Stimulated activated CD4-positive, alpha-beta T cell treated with anti-CD3 and anti-CD28 coated beads, Interleukin-4, amount 100 ng/mL, for 1 hour (primary cell): Measurements from ENCODE around the gene PCCB.
"Not testable (repeated sequence)": the region's sequence is repeated elsewhere in the genome, so short reads cannot be mapped to it uniquely, and the experiment has no call there.

Source experiments
- DNase-seq: peaks from one replicate; pipeline ENCODE4 v3.0.0-alpha.2; 2020

The PCCB gene

GRCh38 chr3:136250059-136250902 lies at the start of gene PCCB:
Gene PCCB, plus strand, starts transcription at chr3:136250340. Its CDS starts 36 bp downstream, at chr3:136250376.
- DNase-seq, result peak; percentile 93

GRCh38 chr3:136207489-136208115 lies 42.5 kb upstream of the PCCB start:
- no peak for DNase-seq

- no peak for DNase-seq
Measured at GRCh38 chr3:136209921-136210320, 40.2 kb upstream of the PCCB start.

DNA sequence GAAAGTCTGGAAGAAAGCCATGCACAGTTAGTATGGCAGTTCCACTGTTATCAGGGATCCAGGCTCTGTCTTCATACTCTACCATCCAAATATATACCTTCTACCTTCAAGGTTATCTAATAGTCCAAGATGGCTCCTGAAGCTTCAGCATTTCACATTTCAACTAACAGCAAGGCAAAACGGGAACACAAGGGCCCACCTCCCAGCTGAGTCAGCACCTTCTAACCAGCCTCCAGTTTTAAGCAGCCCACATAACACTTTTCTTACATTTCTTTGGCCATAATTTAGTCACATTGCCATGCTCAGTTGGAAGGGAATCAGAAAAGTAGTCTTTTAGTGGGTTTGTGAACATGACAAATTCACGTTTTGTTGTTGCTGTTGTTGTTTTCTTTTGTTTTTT lies 38.6 kb upstream of the PCCB start:
- DNase-seq, result no peak

DNA sequence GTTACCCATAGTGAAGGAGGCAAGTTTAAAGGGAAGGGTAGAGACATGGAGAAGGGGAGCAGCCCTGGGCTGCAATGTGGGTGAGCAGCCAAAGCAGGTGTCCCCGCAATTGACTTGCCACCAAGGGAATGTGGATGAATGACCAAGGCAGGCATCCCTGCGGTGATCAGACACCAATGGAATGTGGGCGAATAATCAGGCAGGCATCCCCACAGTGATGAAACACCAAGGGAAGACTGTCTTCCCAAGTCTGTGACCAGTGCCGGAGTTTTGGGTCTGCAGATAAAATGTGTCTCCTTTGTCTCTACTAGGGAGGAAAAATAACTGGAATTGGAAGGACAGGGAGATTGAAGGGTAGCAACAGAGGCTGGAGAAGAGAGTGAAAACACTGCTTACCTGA lies 27.4 kb upstream of the PCCB start:
- not testable (repeated sequence) for DNase-seq

GRCh38 chr3:136232413-136232812 lies 17.7 kb upstream of the PCCB start:
- DNase-seq, result no peak

DNA sequence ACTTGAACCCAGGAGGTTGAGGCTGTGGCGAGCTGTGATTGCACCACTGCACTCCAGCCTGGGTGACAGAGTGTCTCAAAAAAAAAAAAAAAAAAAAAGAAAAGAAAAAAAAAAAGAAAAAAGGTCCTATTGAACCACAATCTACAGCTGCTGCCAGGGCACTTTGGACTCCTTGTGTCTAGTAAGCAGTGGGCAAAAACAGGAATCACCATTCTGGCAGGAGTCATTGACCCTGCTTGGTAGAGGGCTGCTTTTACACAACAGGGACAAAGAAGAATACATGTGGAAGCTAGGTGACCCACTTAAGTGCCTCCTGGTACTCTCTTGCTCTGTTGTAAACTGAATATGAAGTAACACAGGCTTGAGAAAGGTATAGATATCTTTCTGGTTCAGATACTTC lies 14.6 kb upstream of the PCCB start:
- no peak for DNase-seq

- no peak for DNase-seq
Measured at GRCh38 chr3:136236109-136236508, 14.0 kb upstream of the PCCB start.

GRCh38 chr3:136237103-136237502 lies 13.0 kb upstream of the PCCB start:
- DNase-seq, result no peak

- no peak for DNase-seq
Measured at GRCh38 chr3:136237961-136238649, 12.0 kb upstream of the PCCB start.

DNA sequence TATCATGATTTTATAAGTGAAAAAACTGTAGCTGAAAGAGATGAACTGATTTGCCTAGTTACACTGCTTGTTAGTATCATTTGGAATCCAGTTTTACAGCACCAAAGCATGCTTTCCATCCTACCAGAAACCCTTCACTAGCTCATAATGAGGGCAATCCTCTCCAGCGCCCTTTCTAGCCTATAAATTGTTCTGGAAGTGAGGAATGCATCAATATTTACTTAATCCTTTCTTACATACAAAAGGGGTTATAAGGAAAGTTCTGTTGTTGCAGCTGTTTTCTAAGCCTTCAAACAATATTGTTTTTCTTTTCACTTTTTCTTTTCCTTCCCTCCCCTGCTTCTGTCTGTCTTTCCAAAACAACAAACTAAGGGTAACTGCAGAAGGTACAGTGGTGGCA lies 11.0 kb upstream of the PCCB start:
- DNase-seq, result no peak

DNA sequence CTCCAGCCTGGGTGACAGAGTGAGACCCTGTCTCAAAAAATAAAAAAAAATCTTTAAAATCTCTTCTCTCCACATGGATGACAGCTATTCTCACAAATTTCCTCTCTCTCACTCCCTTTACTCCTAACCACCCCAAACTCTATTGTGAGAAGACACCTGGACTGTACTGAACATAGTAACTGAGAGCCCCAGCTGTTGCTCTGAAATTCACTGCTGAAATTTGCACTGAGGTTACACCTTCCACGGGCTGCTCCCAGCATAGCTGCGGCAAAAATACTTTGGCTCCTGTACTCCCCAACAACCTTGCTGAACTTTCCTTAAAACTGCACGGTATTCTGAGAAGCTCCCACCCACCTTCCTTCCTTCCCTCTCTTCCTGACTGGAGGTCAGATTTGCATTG lies 4.4 kb upstream of the PCCB start:
- DNase-seq, result no peak

DNA sequence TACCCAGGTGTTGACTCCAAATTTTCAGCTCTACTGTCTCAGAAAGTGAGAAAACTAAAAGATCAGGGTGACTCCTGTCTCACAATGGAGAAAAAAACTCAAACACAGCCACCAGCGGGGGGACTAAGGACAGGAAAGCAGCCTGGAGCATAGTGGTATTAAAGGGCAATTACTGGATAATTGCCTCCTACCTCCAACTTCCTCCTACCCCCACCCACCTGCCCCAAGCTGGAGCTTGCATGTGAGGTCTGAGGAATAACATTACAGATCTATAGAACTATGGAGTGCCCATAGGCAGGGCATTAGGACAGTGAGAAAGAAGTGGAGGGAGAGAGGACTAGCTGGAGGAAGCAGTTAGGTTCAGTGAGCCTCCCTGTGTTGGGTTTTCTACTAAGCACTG lies 2.7 kb upstream of the PCCB start:
- DNase-seq, result no peak

DNA sequence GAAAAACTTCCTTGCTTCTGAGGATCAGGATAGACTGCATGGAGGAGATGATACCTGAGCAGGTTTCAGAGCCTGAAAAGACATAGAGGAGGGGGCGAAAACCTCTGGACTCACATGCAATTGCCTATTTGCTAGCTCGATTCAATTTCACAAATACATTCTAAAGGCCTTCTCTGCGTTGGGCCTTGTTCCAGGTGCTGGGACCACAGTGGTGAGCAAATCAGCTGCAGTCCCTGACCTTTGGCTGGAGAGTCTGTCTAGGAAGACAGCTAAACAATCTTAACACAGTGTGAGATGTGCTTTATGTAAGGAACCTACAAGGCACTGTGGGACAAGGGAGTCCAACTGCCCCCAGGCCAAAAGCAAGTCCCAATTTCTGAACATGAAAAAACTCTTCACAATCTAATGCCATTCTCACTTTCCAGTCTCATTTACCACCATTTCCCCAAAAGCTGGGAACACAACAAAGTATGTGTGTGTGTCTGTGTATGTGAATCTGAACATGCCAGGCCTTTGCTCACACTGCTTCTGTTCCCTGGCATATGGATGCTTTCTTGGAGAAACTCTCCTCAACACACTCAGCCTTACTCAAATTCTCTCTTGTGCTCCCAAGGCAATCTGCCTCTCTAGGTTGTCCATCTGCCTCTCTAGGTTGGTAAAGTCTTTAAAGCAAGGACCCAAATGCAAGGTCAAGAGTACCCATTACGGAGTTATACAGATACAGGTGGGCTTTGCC lies 2.1 kb upstream of the PCCB start:
- no peak for DNase-seq

DNA sequence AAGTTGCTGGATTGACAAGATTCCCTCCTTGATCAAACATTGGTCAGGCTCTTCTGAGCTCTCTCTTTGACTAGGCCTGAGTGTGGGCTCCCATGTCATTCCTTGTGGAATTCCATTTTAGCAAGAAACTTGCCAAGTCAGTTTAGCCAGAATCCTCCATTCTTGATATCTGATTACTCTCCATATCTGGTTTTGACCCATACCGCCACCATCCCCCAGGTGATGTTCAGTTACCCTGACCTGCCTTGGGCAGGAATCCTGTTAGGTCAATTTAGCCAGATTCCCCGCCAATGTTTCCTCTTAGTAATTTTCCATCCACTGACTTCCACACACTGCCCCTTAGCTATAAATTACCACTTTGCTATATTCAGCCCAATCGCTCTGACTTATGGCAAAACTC lies 1.0 kb upstream of the PCCB start:
- no peak for DNase-seq

- no peak for DNase-seq
Measured at GRCh38 chr3:136249593-136249992, 547 bp upstream of the PCCB start.

- DNase-seq, result peak; percentile 11
Measured at GRCh38 chr3:136250903-136251460, 842 bp downstream of the PCCB start.

DNA sequence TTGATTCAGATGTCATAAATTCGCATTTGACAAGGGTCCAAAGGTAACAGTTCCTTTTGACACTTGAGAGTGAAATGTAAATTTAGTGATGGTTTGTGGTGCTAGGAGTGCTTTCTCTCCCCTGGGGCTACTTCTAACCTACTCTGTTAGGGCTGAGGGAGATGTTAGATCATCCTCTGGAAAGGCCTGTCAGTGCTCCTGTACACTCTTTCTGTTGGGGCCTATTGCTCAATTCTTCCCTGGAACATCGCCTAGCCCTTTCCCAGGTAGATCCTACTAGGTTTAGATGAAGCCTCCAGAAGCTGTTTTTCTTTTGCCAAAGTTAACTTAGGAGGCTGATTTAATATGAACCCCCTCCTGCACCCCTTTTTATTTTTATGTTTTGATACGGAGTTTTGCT lies 1.4 kb downstream of the PCCB start:
- DNase-seq, result no peak

DNA sequence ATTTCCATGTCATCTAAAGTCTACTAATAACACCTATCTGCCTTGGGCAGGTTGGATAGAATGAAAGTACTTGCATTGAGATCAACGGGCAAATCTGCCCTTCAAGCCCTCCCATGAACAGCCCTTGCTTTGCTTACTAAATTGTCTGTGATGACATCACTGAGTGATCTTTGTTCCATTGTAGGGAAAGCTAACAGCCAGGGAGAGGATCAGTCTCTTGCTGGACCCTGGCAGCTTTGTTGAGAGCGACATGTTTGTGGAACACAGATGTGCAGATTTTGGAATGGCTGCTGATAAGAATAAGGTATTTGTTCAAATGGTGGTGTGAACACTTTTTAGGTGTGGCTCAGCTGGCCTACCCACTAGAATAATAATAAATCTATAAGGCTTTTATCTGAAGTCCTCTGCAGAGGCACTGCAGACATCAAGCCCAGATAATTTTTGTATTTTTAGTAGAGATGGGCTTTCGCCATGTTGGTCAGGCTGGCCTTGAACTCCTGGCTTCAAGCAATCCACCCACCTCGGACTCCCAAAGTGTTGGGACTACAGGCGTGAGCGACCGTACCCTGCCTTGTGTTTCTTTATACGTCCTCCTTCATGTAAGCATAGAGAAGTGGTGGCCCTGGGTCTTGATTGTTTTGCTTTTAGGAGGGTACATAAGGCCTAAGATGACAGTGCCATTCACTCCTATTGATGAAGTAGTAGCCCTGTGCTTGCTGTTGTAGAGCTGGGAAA lies 5.7 kb downstream of the PCCB start:
- DNase-seq, result no peak

GRCh38 chr3:136258199-136258598 lies 8.1 kb downstream of the PCCB start:
- DNase-seq, result no peak

- DNase-seq, result no peak
Measured at GRCh38 chr3:136261826-136262225, 11.7 kb downstream of the PCCB start.

- no peak for DNase-seq
Measured at GRCh38 chr3:136262559-136262958, 12.4 kb downstream of the PCCB start.
